Astrocyte (in vitro differentiated cells and primary cell): ENCODE data around the gene HPN. TPM values are rescaled to one million over a fixed set of nuclear protein-coding genes. Genes with fewer than 3 reads are reported as not detected.
"Not testable (repeated sequence)": the region's sequence is repeated elsewhere in the genome, so short reads cannot be mapped to it uniquely, and the experiment has no call there.

ENCODE experiments used
- DNase-seq: peaks from one replicate; pipeline ENCODE4 v3.0.0-alpha.2; 2010; ENCODE audit warnings: low read depth
- FAIRE-seq: peaks from 2 replicates; lab custom pipeline; 2011; peaks lifted over from hg19 to GRCh38; lab: Jason Lieb, UNC
- H2AFZ ChIP-seq: 2 replicates; pipeline ENCODE4 v1.6.0; 2012; ENCODE audit warnings: low read depth, low read length, inconsistent platforms
- H3K27ac ChIP-seq: 2 replicates; pipeline ENCODE4 v1.5.1; 2011; ENCODE audit warnings: low read depth, low read length, inconsistent platforms
- H3K27me3 ChIP-seq: 2 replicates; pipeline ENCODE4 v1.6.0; 2011; ENCODE audit warnings: low read length, inconsistent platforms; ENCODE audit not compliant: insufficient read depth
- H3K36me3 ChIP-seq: 2 replicates; pipeline ENCODE4 v1.5.1; 2011; ENCODE audit warnings: low read length, inconsistent platforms; ENCODE audit not compliant: insufficient read depth
- H3K4me1 ChIP-seq: 2 replicates; pipeline ENCODE4 v1.5.1; 2011; ENCODE audit warnings: low read length, inconsistent platforms; ENCODE audit not compliant: insufficient read depth
- H3K4me2 ChIP-seq: 2 replicates; pipeline ENCODE4 v1.6.0; 2012; ENCODE audit warnings: low read length, inconsistent platforms
- H3K4me3 ChIP-seq: 2 replicates; pipeline ENCODE4 v1.5.1; 2011; ENCODE audit warnings: low read depth, mild to moderate bottlenecking, low read length, inconsistent platforms; ENCODE audit not compliant: insufficient read depth
- H3K79me2 ChIP-seq: 2 replicates; pipeline ENCODE4 v1.6.0; 2012; ENCODE audit warnings: mild to moderate bottlenecking, low read length, inconsistent platforms; ENCODE audit not compliant: insufficient read depth
- H3K9ac ChIP-seq: 2 replicates; pipeline ENCODE4 v1.6.0; 2012; ENCODE audit warnings: mild to moderate bottlenecking, low read length, inconsistent platforms
- H3K9me3 ChIP-seq: 2 replicates; pipeline ENCODE4 v1.5.1; 2012; ENCODE audit warnings: low read depth, mild to moderate bottlenecking, low read length, inconsistent platforms; ENCODE audit not compliant: insufficient read depth
- H4K20me1 ChIP-seq: 2 replicates; pipeline ENCODE4 v1.6.0; 2012; ENCODE audit warnings: low read length, inconsistent platforms; ENCODE audit not compliant: insufficient read depth
- H3K27ac Mint-ChIP-seq: one replicate; pipeline ENCODE4 v1.8.0; 2021; ENCODE audit warnings: mild to moderate bottlenecking, mixed read lengths; ENCODE audit not compliant: unreplicated experiment
- H3K27me3 Mint-ChIP-seq: one replicate; pipeline ENCODE4 v1.8.0; 2021; ENCODE audit warnings: low read depth, mixed read lengths; ENCODE audit not compliant: unreplicated experiment
- H3K36me3 Mint-ChIP-seq: one replicate; pipeline ENCODE4 v1.8.0; 2021; ENCODE audit warnings: low read depth, mixed read lengths; ENCODE audit not compliant: unreplicated experiment
- H3K4me1 Mint-ChIP-seq: one replicate; pipeline ENCODE4 v1.8.0; 2021; ENCODE audit warnings: low read depth, mixed read lengths; ENCODE audit not compliant: unreplicated experiment
- H3K4me3 Mint-ChIP-seq: one replicate; pipeline ENCODE4 v1.8.0; 2021; ENCODE audit warnings: mild to moderate bottlenecking, moderate library complexity, mixed read lengths; ENCODE audit not compliant: unreplicated experiment
- H3K9me3 Mint-ChIP-seq: one replicate; pipeline ENCODE4 v1.8.0; 2021; ENCODE audit warnings: mild to moderate bottlenecking, mixed read lengths; ENCODE audit not compliant: unreplicated experiment
- CTCF ChIP-seq: IDR thresholded peaks from 2 replicates; pipeline ENCODE4 v1.5.1; 2011; ENCODE audit warnings: low read depth, mild to moderate bottlenecking, inconsistent platforms, low read length, moderate library complexity; ENCODE audit not compliant: insufficient read depth
- EZH2 ChIP-seq: IDR thresholded peaks from 2 replicates; pipeline ENCODE4 v1.6.1; 2012; ENCODE audit warnings: mild to moderate bottlenecking, low read length, inconsistent platforms; ENCODE audit not compliant: insufficient read depth
- total RNA-seq: library from RNA; stranded (reverse); gene quantifications from 2 replicates; pipeline ENCODE4 v1.2.1, GENCODE V29; 2021

HPN gene
- total RNA-seq, 1 donor from 2014 or later = 0.73 TPM

- FAIRE-seq (no peak), DNase-seq (no peak)
- Histone ChIP-seq H3K27me3 (no peaks in the 10 kb centered on the region), H2AFZ (no peak overlapping the region), H3K36me3 (no peaks in the 10 kb centered on the region), H4K20me1 (no peaks in the 10 kb centered on the region), H3K4me2 (no peak overlapping the region), H3K9me3 (no peaks in the 10 kb centered on the region), H3K27ac (no peak overlapping the region), H3K79me2 (no peaks in the 10 kb centered on the region), H3K4me1 (no peaks in the 10 kb centered on the region), H3K4me3 (no peak overlapping the region), H3K9ac (no peak overlapping the region)
- no peak overlapping the region for H3K4me3 Mint-ChIP-seq
- H3K27ac Mint-ChIP-seq = no peak overlapping the region
- no peaks in the 10 kb centered on the region for H3K9me3 Mint-ChIP-seq
- TF ChIP-seq CTCF = no peak
- TF ChIP-seq EZH2 = no peak
- H3K27me3 Mint-ChIP-seq = peaks cover 23% of the 10 kb centered on the region
- H3K36me3 Mint-ChIP-seq = peaks cover 2% of the 10 kb centered on the region
- no peaks in the 10 kb centered on the region for H3K4me1 Mint-ChIP-seq
Observed at GRCh38 chr19:35048911-35049411, 7.4 kb downstream of the HPN start.

GRCh38 chr19:35049456-35049855 is 7.9 kb downstream of the HPN start:
- FAIRE-seq (no peak), DNase-seq (no peak)
- Mint-ChIP-seq H3K27ac (no peak overlapping the region), H3K4me3 (no peak overlapping the region), H3K36me3 (peaks cover 2% of the 10 kb centered on the region), H3K9me3 (no peaks in the 10 kb centered on the region), H3K4me1 (no peaks in the 10 kb centered on the region), H3K27me3 (peaks cover 20% of the 10 kb centered on the region)
- H3K4me1 ChIP-seq = no peaks in the 10 kb centered on the region
- no peak overlapping the region for H3K4me3 ChIP-seq
- no peak for TF ChIP-seq EZH2
- no peak for TF ChIP-seq CTCF
- H3K9ac ChIP-seq = no peak overlapping the region
- peaks cover 2% of the 10 kb centered on the region for H3K27me3 ChIP-seq
- H3K79me2 ChIP-seq = no peaks in the 10 kb centered on the region
- no peak overlapping the region for H2AFZ ChIP-seq
- H4K20me1 ChIP-seq = no peaks in the 10 kb centered on the region
- no peaks in the 10 kb centered on the region for H3K36me3 ChIP-seq
- no peaks in the 10 kb centered on the region for H3K9me3 ChIP-seq
- H3K4me2 ChIP-seq = no peak overlapping the region
- no peak overlapping the region for H3K27ac ChIP-seq

- not testable (repeated sequence) for H2AFZ ChIP-seq, H3K9me3 Mint-ChIP-seq, DNase-seq, H3K36me3 Mint-ChIP-seq, H3K4me1 ChIP-seq, H3K27ac ChIP-seq, H3K4me3 Mint-ChIP-seq, H4K20me1 ChIP-seq, H3K79me2 ChIP-seq, H3K9me3 ChIP-seq, H3K4me3 ChIP-seq, H3K4me1 Mint-ChIP-seq, H3K4me2 ChIP-seq, H3K36me3 ChIP-seq, H3K27me3 ChIP-seq, H3K9ac ChIP-seq, FAIRE-seq
- peaks cover 16% of the 10 kb centered on the region for H3K27me3 Mint-ChIP-seq
- peak overlapping the region; percentile 26 for H3K27ac Mint-ChIP-seq
Observed at GRCh38 chr19:35050662-35051061, 9.1 kb downstream of the HPN start.

- not testable (repeated sequence) for H3K4me1 Mint-ChIP-seq, FAIRE-seq
Observed at GRCh38 chr19:35051268-35051667, 9.7 kb downstream of the HPN start.

More at GRCh38 chr19:35051268-35051667, 9.7 kb downstream of the HPN start:
- H3K36me3 ChIP-seq, H3K27ac ChIP-seq, H3K4me1 ChIP-seq, H3K27me3 ChIP-seq, H3K4me3 Mint-ChIP-seq, H3K79me2 ChIP-seq, DNase-seq, H3K4me3 ChIP-seq, H3K9me3 ChIP-seq, H3K36me3 Mint-ChIP-seq, H4K20me1 ChIP-seq, H2AFZ ChIP-seq, H3K9me3 Mint-ChIP-seq, H3K9ac ChIP-seq, H3K4me2 ChIP-seq, H3K27ac Mint-ChIP-seq: not testable (repeated sequence)
- H3K27me3 Mint-ChIP-seq = peaks cover 21% of the 10 kb centered on the region
